HepG2 (cell line): ENCODE measurements around the gene PRDX2. TPM values are rescaled to one million over a fixed set of nuclear protein-coding genes. Genes with fewer than 3 reads are reported as not detected.

Experiments used
- GABPA ChIP-seq, 2 experiments: IDR thresholded peaks; 2 replicates each; pipeline ENCODE4 v1.6.1; 2011 to 2016; ENCODE audit warnings: low read depth in 2 of 2, low read length in 1 of 2, missing biosample characterization in 1 of 2, missing genetic modification characterization in 1 of 2
- GATAD2A ChIP-seq: IDR thresholded peaks from 2 replicates; pipeline ENCODE4 v1.6.1; 2016
- GPN1 ChIP-seq: sonication (generic); formaldehyde crosslinking; IDR thresholded peaks from 2 replicates; pipeline ENCODE4 v1.5.1; 2020; ENCODE audit warnings: missing genetic modification reagents, borderline replicate concordance
- KDM5B ChIP-seq: sonication (generic); formaldehyde crosslinking; IDR thresholded peaks from 2 replicates; pipeline ENCODE4 v1.4.0; 2020; ENCODE audit warnings: missing genetic modification reagents, mild to moderate bottlenecking, borderline replicate concordance
- NR2F1 ChIP-seq, 2 experiments: fragments of 450-650 bp in 1 of 2; formaldehyde crosslinking in 1 of 2; IDR thresholded peaks; 2 replicates each; pipeline versions ENCODE4 v1.5.0 to v1.6.1; 2016 to 2020; ENCODE audit warnings: mild to moderate bottlenecking in 1 of 2, missing compliant biosample characterization in 1 of 2, missing genetic modification reagents in 1 of 2, moderate library complexity in 1 of 2
- PHB2 ChIP-seq: fragments of 450-650 bp; IDR thresholded peaks from 2 replicates; pipeline ENCODE4 v1.6.1; 2018; ENCODE audit not compliant: partially characterized antibody
- RXRB ChIP-seq: IDR thresholded peaks from 2 replicates; pipeline ENCODE4 v1.6.1; 2016; ENCODE audit warnings: borderline replicate concordance, missing genetic modification reagents, missing compliant biosample characterization
- SOX13 ChIP-seq, 3 experiments: fragments of 450-650 bp in 1 of 3; sonication (generic) in 1 of 3; formaldehyde crosslinking in 1 of 3; IDR thresholded peaks in 2 of 3; conservative IDR thresholded peaks in 1 of 3; 2 replicates each; pipeline versions ENCODE4 v1.5.0 to v1.6.1; 2016 to 2020; ENCODE audit warnings: antibody characterized with exemption in 1 of 3, mild to moderate bottlenecking in 1 of 3, missing compliant biosample characterization in 1 of 3, missing genetic modification reagents in 1 of 3, moderate library complexity in 1 of 3
- SOX6 ChIP-seq, 2 experiments: fragments of 450-650 bp in 1 of 2; sonication (generic) in 1 of 2; formaldehyde crosslinking in 1 of 2; IDR thresholded peaks; 2 replicates each; pipeline versions ENCODE4 v1.4.0 to v1.6.1; 2017 to 2020; ENCODE audit warnings: antibody characterized with exemption in 1 of 2, mild to moderate bottlenecking in 1 of 2, missing genetic modification reagents in 1 of 2
- ZNF234 ChIP-seq: sonication (generic); formaldehyde crosslinking; conservative IDR thresholded peaks from 2 replicates; pipeline ENCODE4 v1.5.1; 2020; ENCODE audit warnings: mild to moderate bottlenecking, missing genetic modification reagents
- ZNF251 ChIP-seq: sonication (generic); formaldehyde crosslinking; IDR thresholded peaks from 2 replicates; pipeline ENCODE4 v1.9.0; 2021; ENCODE audit warnings: mild to moderate bottlenecking, missing genetic modification reagents
- ZNF34 ChIP-seq: sonication (generic); formaldehyde crosslinking; IDR thresholded peaks from 2 replicates; pipeline ENCODE4 v1.4.0; 2020; ENCODE audit warnings: mild to moderate bottlenecking, missing genetic modification reagents, borderline replicate concordance
- ZNF451 ChIP-seq: sonication (generic); formaldehyde crosslinking; IDR thresholded peaks from 2 replicates; pipeline ENCODE4 v1.5.0; 2020; ENCODE audit warnings: mild to moderate bottlenecking, missing genetic modification reagents
- ZNF549 ChIP-seq: sonication (generic); formaldehyde crosslinking; IDR thresholded peaks from 2 replicates; pipeline ENCODE4 v1.5.0; 2020; ENCODE audit warnings: missing genetic modification reagents
- ZNF570 ChIP-seq: sonication (generic); formaldehyde crosslinking; IDR thresholded peaks from 2 replicates; pipeline ENCODE4 v1.4.0; 2020; ENCODE audit warnings: mild to moderate bottlenecking, missing genetic modification reagents, borderline replicate concordance
- ZNF883 ChIP-seq: sonication (generic); formaldehyde crosslinking; IDR thresholded peaks from 2 replicates; pipeline ENCODE4 v1.5.1; 2020; ENCODE audit warnings: mild to moderate bottlenecking, missing genetic modification reagents; ENCODE audit errors: not compliant biosample characterization
- polyA plus RNA-seq, 8 experiments: library from polyadenylated mRNA; depleted of rRNA in 3 of 8; stranded (reverse) in 7 of 8; unstranded in 1 of 8; fragments of >200 nt; fragmentation: Illumina TruSeq in 4 of 8; extraction: Trizol in 4 of 8; gene quantifications; 2 replicates each; pipeline versions ENCODE4 v1.2.1 to v1.2.3, GENCODE V29; 2011 to 2016; ENCODE audit warnings: low read depth in 4 of 8, missing spikeins in 1 of 8, mixed read lengths in 1 of 8; ENCODE audit not compliant: insufficient read depth in 1 of 8
- total RNA-seq, 5 experiments: library from RNA; depleted of rRNA; stranded (reverse); fragments of >200 nt; fragmentation: Illumina TruSeq; extraction: Trizol; gene quantifications; 2 replicates each; pipeline ENCODE4 v1.2.3, GENCODE V29; 2016; ENCODE audit warnings: low read depth in 1 of 5
- TF ChIP-seq, protein P1 (sequence below), 2 experiments: sonication (generic) in 1 of 2; formaldehyde crosslinking in 1 of 2; IDR thresholded peaks; 2 replicates each; pipeline versions ENCODE4 v1.4.0 to v1.6.1; 2018 to 2020; ENCODE audit warnings: missing genetic modification reagents in 2 of 2, borderline replicate concordance in 1 of 2, low read depth in 1 of 2, mild to moderate bottlenecking in 1 of 2, missing biosample characterization in 1 of 2
- TF ChIP-seq, protein P2 (sequence below): sonication (generic); formaldehyde crosslinking; IDR thresholded peaks from 2 replicates; pipeline ENCODE4 v1.4.0; 2020; ENCODE audit warnings: mild to moderate bottlenecking, missing genetic modification reagents
- TF ChIP-seq, protein P3 (sequence below): IDR thresholded peaks from 2 replicates; pipeline ENCODE4 v1.6.1; 2018; ENCODE audit warnings: missing genetic modification reagents
- TF ChIP-seq, protein P4 (sequence below): sonication (generic); formaldehyde crosslinking; conservative IDR thresholded peaks from 2 replicates; pipeline ENCODE4 v1.5.0; 2020; ENCODE audit warnings: missing genetic modification reagents

Gene PRDX2
- total and polyA plus RNA-seq, 2 of the 13 experiments (the other 11 are each of a cell fraction or from before 2014, with no cell fraction given), result 218 to 381 TPM

DNA sequence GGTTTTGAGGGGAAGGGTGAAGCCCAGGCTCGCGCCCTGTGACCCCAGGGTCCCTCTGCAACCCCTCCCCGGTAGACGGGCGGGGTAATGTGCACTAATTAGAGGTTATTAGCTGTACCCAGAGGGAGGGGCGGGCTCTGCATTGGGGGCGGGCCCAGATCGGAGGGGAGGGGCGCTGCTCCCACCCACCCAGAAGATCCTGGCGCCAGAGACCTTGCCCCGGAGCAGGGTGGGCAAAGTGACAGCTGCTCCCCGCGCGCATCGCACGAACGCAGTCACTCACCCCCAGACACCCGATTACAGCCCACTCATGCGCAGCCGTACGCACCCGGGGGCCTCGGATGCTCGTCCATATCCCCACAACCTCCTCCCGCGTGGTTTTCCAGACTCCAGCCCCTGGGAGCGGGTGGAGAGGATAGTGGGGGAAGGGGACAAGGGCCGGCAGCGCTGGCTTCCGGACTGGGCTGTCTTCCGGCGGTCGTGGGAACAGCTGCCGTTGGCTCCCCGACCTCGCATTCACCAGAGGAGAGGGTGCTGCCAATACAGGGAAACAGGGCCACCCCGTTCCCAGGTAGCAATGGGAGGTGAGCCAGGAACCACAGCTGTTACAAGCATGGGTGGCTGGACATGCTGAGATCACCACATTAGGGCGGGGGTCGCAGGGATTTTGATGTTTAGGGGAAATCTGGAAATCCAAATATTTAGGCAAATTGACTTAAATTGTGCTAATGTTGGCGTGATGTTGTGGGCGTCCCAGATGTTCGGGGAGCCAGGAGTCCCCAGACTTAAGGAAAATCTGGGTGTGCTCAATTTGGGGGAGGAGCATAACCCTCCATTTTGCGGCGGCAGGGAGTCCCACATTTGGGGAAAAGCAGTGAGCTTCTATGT is 23.3 kb downstream of the PRDX2 start (continued):
- TF ChIP-seq GABPA (IDR thresholded peaks at IDR 0.05; ENCODE audit: low read depth, low read length), result peak; percentile 60
- peak; percentile 80 for TF ChIP-seq GABPA (CRISPR knock-in tag; IDR thresholded peaks at IDR 0.05; ENCODE audit: low read depth)
- no peak for TF ChIP-seq GPN1 (CRISPR knock-in tag)
- TF ChIP-seq ZNF251, result no peak
- TF ChIP-seq ZNF570 (CRISPR knock-in tag), result no peak
- TF ChIP-seq, protein P1, sequence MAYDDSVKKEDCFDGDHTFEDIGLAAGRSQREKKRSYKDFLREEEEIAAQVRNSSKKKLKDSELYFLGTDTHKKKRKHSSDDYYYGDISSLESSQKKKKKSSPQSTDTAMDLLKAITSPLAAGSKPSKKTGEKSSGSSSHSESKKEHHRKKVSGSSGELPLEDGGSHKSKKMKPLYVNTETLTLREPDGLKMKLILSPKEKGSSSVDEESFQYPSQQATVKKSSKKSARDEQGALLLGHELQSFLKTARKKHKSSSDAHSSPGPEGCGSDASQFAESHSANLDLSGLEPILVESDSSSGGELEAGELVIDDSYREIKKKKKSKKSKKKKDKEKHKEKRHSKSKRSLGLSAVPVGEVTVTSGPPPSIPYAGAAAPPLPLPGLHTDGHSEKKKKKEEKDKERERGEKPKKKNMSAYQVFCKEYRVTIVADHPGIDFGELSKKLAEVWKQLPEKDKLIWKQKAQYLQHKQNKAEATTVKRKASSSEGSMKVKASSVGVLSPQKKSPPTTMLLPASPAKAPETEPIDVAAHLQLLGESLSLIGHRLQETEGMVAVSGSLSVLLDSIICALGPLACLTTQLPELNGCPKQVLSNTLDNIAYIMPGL (CRISPR knock-in tag; IDR thresholded peaks at IDR 0.05; ENCODE audit: borderline replicate concordance in 1 of 2, low read depth in 1 of 2), result no peak
- TF ChIP-seq NR2F1 (CRISPR knock-in tag; IDR thresholded peaks at IDR 0.05), result no peak
- TF ChIP-seq, protein P2, sequence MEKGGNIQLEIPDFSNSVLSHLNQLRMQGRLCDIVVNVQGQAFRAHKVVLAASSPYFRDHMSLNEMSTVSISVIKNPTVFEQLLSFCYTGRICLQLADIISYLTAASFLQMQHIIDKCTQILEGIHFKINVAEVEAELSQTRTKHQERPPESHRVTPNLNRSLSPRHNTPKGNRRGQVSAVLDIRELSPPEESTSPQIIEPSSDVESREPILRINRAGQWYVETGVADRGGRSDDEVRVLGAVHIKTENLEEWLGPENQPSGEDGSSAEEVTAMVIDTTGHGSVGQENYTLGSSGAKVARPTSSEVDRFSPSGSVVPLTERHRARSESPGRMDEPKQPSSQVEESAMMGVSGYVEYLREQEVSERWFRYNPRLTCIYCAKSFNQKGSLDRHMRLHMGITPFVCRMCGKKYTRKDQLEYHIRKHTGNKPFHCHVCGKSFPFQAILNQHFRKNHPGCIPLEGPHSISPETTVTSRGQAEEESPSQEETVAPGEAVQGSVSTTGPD (CRISPR knock-in tag), result no peak
- no peak for TF ChIP-seq SOX13 (IDR thresholded peaks at IDR 0.05)
- no peak for TF ChIP-seq SOX13 (CRISPR knock-in tag; conservative IDR thresholded peaks at IDR 0.05 in 1 of 2, IDR thresholded peaks at IDR 0.05 in 1 of 2)
- no peak for TF ChIP-seq ZNF34 (CRISPR knock-in tag)
- TF ChIP-seq GATAD2A (CRISPR knock-in tag), result peak; percentile 48
- TF ChIP-seq, protein P3, sequence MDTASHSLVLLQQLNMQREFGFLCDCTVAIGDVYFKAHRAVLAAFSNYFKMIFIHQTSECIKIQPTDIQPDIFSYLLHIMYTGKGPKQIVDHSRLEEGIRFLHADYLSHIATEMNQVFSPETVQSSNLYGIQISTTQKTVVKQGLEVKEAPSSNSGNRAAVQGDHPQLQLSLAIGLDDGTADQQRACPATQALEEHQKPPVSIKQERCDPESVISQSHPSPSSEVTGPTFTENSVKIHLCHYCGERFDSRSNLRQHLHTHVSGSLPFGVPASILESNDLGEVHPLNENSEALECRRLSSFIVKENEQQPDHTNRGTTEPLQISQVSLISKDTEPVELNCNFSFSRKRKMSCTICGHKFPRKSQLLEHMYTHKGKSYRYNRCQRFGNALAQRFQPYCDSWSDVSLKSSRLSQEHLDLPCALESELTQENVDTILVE (CRISPR knock-in tag), result no peak
- no peak for TF ChIP-seq RXRB (CRISPR knock-in tag)
- TF ChIP-seq ZNF451, result no peak
- no peak for TF ChIP-seq ZNF549 (CRISPR knock-in tag)
- TF ChIP-seq ZNF883 (CRISPR knock-in tag), result no peak
- TF ChIP-seq PHB2, result no peak
- TF ChIP-seq ZNF234 (CRISPR knock-in tag), result no peak
- no peak for TF ChIP-seq SOX6 (IDR thresholded peaks at IDR 0.05)
- no peak for TF ChIP-seq SOX6 (CRISPR knock-in tag; IDR thresholded peaks at IDR 0.05)
- TF ChIP-seq KDM5B (CRISPR knock-in tag), result peak; percentile 56; the same call in 1 of the 2 replicates
- TF ChIP-seq, protein P4, sequence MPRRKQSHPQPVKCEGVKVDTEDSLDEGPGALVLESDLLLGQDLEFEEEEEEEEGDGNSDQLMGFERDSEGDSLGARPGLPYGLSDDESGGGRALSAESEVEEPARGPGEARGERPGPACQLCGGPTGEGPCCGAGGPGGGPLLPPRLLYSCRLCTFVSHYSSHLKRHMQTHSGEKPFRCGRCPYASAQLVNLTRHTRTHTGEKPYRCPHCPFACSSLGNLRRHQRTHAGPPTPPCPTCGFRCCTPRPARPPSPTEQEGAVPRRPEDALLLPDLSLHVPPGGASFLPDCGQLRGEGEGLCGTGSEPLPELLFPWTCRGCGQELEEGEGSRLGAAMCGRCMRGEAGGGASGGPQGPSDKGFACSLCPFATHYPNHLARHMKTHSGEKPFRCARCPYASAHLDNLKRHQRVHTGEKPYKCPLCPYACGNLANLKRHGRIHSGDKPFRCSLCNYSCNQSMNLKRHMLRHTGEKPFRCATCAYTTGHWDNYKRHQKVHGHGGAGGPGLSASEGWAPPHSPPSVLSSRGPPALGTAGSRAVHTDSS, result no peak
